ENCODE measurements around the gene RIMBP2. TPM values are rescaled to one million over a fixed set of nuclear protein-coding genes. Genes with fewer than 3 reads are reported as not detected.
A peak's percentile ranks its signal among the peaks of the same experiment; 100 is the strongest.

The RIMBP2 gene
- total and polyA plus RNA-seq, 11 donors, result 2.1 TPM; not detected in 10

GRCh38 chr12:130494736-130495135 is 221.4 kb downstream of the RIMBP2 start:
- intact Hi-C loops (cut with DNase I), result no loop called here
- no peaks in the 10 kb centered on the region for H3K9me3 ChIP-seq
- H3K36me3 ChIP-seq, result no peaks in the 10 kb centered on the region
- no peak for TF ChIP-seq CTCF (IDR thresholded peaks at IDR 0.05)
- TF ChIP-seq POLR2A (IDR thresholded peaks at IDR 0.05), result no peak
- H3K4me1 ChIP-seq, result peaks cover 0 to 6% (median 0%) of the 10 kb centered on the region in 12 donors
- no peak overlapping the region for H3K27ac ChIP-seq
- WGBS, 4 donors, result 89 to 93% (median 90%) methylated on average over 8 of the region's 8 CpGs
- ATAC-seq, result no peak
- no peak for DNase-seq
- H3K27me3 ChIP-seq, result no peaks in the 10 kb centered on the region
- no peak overlapping the region for H3K4me3 ChIP-seq

DNA sequence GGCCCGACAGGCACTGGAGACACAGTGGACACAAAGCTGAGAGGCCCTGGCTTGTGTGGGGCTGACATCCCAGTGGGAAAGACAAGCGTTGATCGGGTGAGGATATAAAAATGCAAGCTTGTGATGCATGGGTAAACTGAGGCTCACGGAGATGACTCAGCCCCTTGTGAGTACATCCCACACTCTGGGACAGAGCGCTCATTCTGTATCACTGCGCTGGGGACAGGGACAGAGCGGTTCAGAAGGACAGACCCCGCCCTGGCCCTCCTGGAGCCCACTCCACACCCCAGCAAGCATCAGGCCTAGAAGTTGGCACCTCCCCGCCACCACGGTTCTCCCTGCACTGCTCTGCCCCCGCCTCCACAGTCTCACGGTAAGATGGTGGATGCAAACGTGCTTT is 222.1 kb downstream of the RIMBP2 start:
- no peak for ATAC-seq
- TF ChIP-seq CTCF (IDR thresholded peaks at IDR 0.05) (no peak), POLR2A (IDR thresholded peaks at IDR 0.05) (no peak)
- Histone ChIP-seq H3K27me3 (no peaks in the 10 kb centered on the region), H3K4me3 (no peak overlapping the region), H3K9me3 (no peaks in the 10 kb centered on the region), H3K36me3 (no peaks in the 10 kb centered on the region), H3K27ac (no peak overlapping the region), H3K4me1 (peaks cover 0 to 6% (median 0%) of the 10 kb centered on the region in 12 donors)
- intact Hi-C loops (cut with DNase I), result no loop called here
- 77 to 80% (median 78%) methylated on average over 12 to 13 of the region's 13 CpGs for WGBS, 4 donors
- no peak for DNase-seq

GRCh38 chr12:130491421-130492357 is 224.4 kb downstream of the RIMBP2 start:
- WGBS, 4 donors, result 39 to 45% (median 40%) methylated on average over 32 of the region's 32 CpGs

More at GRCh38 chr12:130491421-130492357, 224.4 kb downstream of the RIMBP2 start:
- Histone ChIP-seq H3K36me3 (no peaks in the 10 kb centered on the region), H3K4me1 (peaks cover 0 to 6% (median 0%) of the 10 kb centered on the region in 12 donors), H3K9me3 (no peaks in the 10 kb centered on the region), H3K27ac (peak overlapping the region in 4 of 12 donors; percentile 39 to 77 (median 65)), H3K27me3 (no peaks in the 10 kb centered on the region), H3K4me3 (peak overlapping the region in 3 of 12 donors; percentile 2 to 25 (median 18))
- ATAC-seq (peak; percentile 84 to 96 (median 89)), DNase-seq (peak in 3 of 5 donors; percentile 27 to 72 (median 57))
- intact Hi-C loops (cut with DNase I), result no loop called here
- TF ChIP-seq CTCF (IDR thresholded peaks at IDR 0.05), result no peak
- TF ChIP-seq POLR2A (IDR thresholded peaks at IDR 0.05), result no peak
